H1 (cell line): ENCODE data around the gene UBR7. TPM values are rescaled to one million over a fixed set of nuclear protein-coding genes. Genes with fewer than 3 reads are reported as not detected.

Source experiments
- CTCF ChIA-PET: fragments of 300-600 bp; sonication (Branson Sonifier 250); formaldehyde crosslinking; loops from one replicate; lab custom pipeline; 2021; ENCODE audit not compliant: partially characterized antibody; lab: Charles Lee
- POLR2A ChIA-PET: fragments of 300-600 bp; sonication (Branson Sonifier 250); formaldehyde crosslinking; loops from one replicate; lab custom pipeline; 2021; ENCODE audit warnings: inconsistent platforms; ENCODE audit not compliant: partially characterized antibody; lab: Charles Lee
- DNase-seq, 2 experiments: peaks; one replicate each; pipeline versions ENCODE4 v3.0.0 to v3.0.0-alpha.2; 2010 to 2022; ENCODE audit warnings: low spot score in 2 of 2, low read depth in 1 of 2, mixed read lengths in 1 of 2
- FAIRE-seq: peaks from 2 replicates; lab custom pipeline; 2011; peaks lifted over from hg19 to GRCh38; lab: Jason Lieb, UNC
- H2AFZ ChIP-seq: 2 replicates; pipeline ENCODE4 v1.8.1; 2012; ENCODE audit warnings: low read length, inconsistent platforms
- H2AK5ac ChIP-seq: 2 replicates; pipeline ENCODE4 v1.6.1; 2013; ENCODE audit warnings: low read depth, low read length
- H2BK120ac ChIP-seq: replicated peaks from 2 replicates; pipeline ENCODE3; 2013; ENCODE audit warnings: low read depth, low read length, inconsistent platforms
- H2BK12ac ChIP-seq: 2 replicates; pipeline ENCODE4 v1.6.1; 2013; ENCODE audit warnings: low read depth, low read length
- H2BK15ac ChIP-seq: 2 replicates; pipeline ENCODE4 v1.6.1; 2013; ENCODE audit warnings: low read length
- H2BK20ac ChIP-seq: 2 replicates; pipeline ENCODE4 v1.6.1; 2013; ENCODE audit warnings: low read length
- H2BK5ac ChIP-seq: 2 replicates; pipeline ENCODE4 v1.6.1; 2013; ENCODE audit warnings: low read depth, low read length
- H3K14ac ChIP-seq: 2 replicates; pipeline ENCODE4 v1.6.1; 2013; ENCODE audit warnings: inconsistent platforms; ENCODE audit not compliant: insufficient read length
- H3K18ac ChIP-seq: 2 replicates; pipeline ENCODE4 v1.6.1; 2013; ENCODE audit warnings: low read length; ENCODE audit errors: extremely low read depth
- H3K23ac ChIP-seq: 2 replicates; pipeline ENCODE4 v1.6.1; 2013; ENCODE audit warnings: inconsistent platforms; ENCODE audit not compliant: insufficient read length
- H3K23me2 ChIP-seq: 2 replicates; pipeline ENCODE4 v1.6.1; 2013; ENCODE audit warnings: low read depth, low read length
- H3K27ac ChIP-seq: 2 replicates; pipeline ENCODE4 v1.6.1; 2011; ENCODE audit warnings: low read depth, low read length, inconsistent platforms
- H3K27me3 ChIP-seq, 4 experiments: replicated peaks in 1 of 4; 1 replicate in 1 of 4; 2 replicates in 3 of 4; pipeline versions ENCODE4 v1.6.1 to v1.8.1; 2011 to 2013; ENCODE audit warnings: low read length in 3 of 4, mild to moderate bottlenecking in 3 of 4, inconsistent platforms in 2 of 4, mixed read lengths in 2 of 4, moderate library complexity in 1 of 4; ENCODE audit not compliant: control insufficient read depth in 3 of 4, insufficient read depth in 3 of 4; ENCODE audit errors: extremely low read depth in 1 of 4
- H3K36me3 ChIP-seq, 4 experiments: 2 replicates each; pipeline versions ENCODE4 v1.6.1 to v1.8.1; 2011 to 2013; ENCODE audit warnings: mild to moderate bottlenecking in 4 of 4, low read length in 3 of 4, moderate library complexity in 2 of 4, control low read depth in 1 of 4, inconsistent platforms in 1 of 4; ENCODE audit not compliant: insufficient read depth in 4 of 4, control insufficient read depth in 2 of 4
- H3K4ac ChIP-seq: replicated peaks from 2 replicates; pipeline ENCODE3; 2013; ENCODE audit warnings: low read length, low read depth, mixed read lengths, inconsistent platforms; ENCODE audit not compliant: insufficient read length
- H3K4me1 ChIP-seq, 4 experiments: replicated peaks in 1 of 4; 1 replicate in 1 of 4; 2 replicates in 3 of 4; pipeline versions ENCODE4 v1.6.1 to v1.8.1; 2011 to 2013; ENCODE audit warnings: low read length in 3 of 4, inconsistent platforms in 2 of 4, mixed read lengths in 1 of 4; ENCODE audit not compliant: insufficient read depth in 4 of 4, control insufficient read depth in 3 of 4
- H3K4me2 ChIP-seq, 2 experiments: 2 replicates each; pipeline versions ENCODE4 v1.6.1 to v1.8.1; 2011 to 2013; ENCODE audit warnings: low read depth in 2 of 2, low read length in 2 of 2, control low read depth in 1 of 2, inconsistent platforms in 1 of 2, mild to moderate bottlenecking in 1 of 2; ENCODE audit not compliant: insufficient read depth in 1 of 2
- H3K4me3 ChIP-seq, 4 experiments: fragments of 200-600, 300-600 bp in 1 of 4; sonication (generic), shearing (Covaris generic), sonication (Bioruptor Twin) in 1 of 4; 2 replicates each; pipeline versions ENCODE4 v1.5.1 to v1.8.1; 2011 to 2016; ENCODE audit warnings: low read length in 4 of 4, low read depth in 3 of 4, control low read depth in 2 of 4, inconsistent platforms in 2 of 4, mild to moderate bottlenecking in 2 of 4, mixed read lengths in 1 of 4, moderate library complexity in 1 of 4; ENCODE audit not compliant: insufficient read depth in 2 of 4; ENCODE audit errors: extremely low read depth in 1 of 4
- H3K56ac ChIP-seq: replicated peaks from 2 replicates; pipeline ENCODE3; 2013; ENCODE audit warnings: low read depth, mild to moderate bottlenecking, mixed read lengths, low read length, inconsistent platforms; ENCODE audit not compliant: insufficient read length
- H3K79me1 ChIP-seq: 2 replicates; pipeline ENCODE4 v1.6.1; 2013; ENCODE audit warnings: low read depth, low read length, control low read depth
- H3K79me2 ChIP-seq, 2 experiments: 2 replicates each; pipeline versions ENCODE4 v1.6.1 to v1.8.1; 2012 to 2013; ENCODE audit warnings: low read length in 2 of 2, mild to moderate bottlenecking in 2 of 2, inconsistent platforms in 1 of 2; ENCODE audit not compliant: insufficient read depth in 2 of 2, control insufficient read depth in 1 of 2
- H3K9ac ChIP-seq, 4 experiments: replicated peaks in 1 of 4; 1 replicate in 1 of 4; 2 replicates in 3 of 4; pipeline versions ENCODE4 v1.6.1 to v1.8.1; 2011 to 2013; ENCODE audit warnings: low read depth in 3 of 4, low read length in 3 of 4, control low read depth in 2 of 4, mild to moderate bottlenecking in 2 of 4, moderate library complexity in 2 of 4, inconsistent platforms in 1 of 4; ENCODE audit errors: extremely low read depth in 1 of 4
- H3K9me3 ChIP-seq, 2 experiments: 2 replicates each; pipeline versions ENCODE4 v1.6.1 to v1.8.1; 2012 to 2013; ENCODE audit warnings: mild to moderate bottlenecking in 2 of 2, moderate library complexity in 2 of 2, control low read depth in 1 of 2, inconsistent platforms in 1 of 2, low read depth in 1 of 2, low read length in 1 of 2, mixed read lengths in 1 of 2; ENCODE audit not compliant: insufficient read depth in 2 of 2
- H4K20me1 ChIP-seq, 2 experiments: replicated peaks in 1 of 2; 2 replicates each; pipeline versions ENCODE3 to v1.8.1; 2011 to 2013; ENCODE audit warnings: inconsistent platforms in 2 of 2, low read length in 2 of 2, mild to moderate bottlenecking in 1 of 2; ENCODE audit not compliant: insufficient read depth in 2 of 2, control insufficient read depth in 1 of 2
- H4K5ac ChIP-seq: 2 replicates; pipeline ENCODE4 v1.6.1; 2013; ENCODE audit warnings: low read length, low read depth, mixed read lengths, inconsistent platforms; ENCODE audit not compliant: insufficient read length
- H4K8ac ChIP-seq: 2 replicates; pipeline ENCODE4 v1.8.0; 2013; ENCODE audit warnings: mild to moderate bottlenecking, moderate library complexity, low read length, inconsistent platforms; ENCODE audit not compliant: insufficient read depth; ENCODE audit errors: extremely low read depth
- H4K91ac ChIP-seq: replicated peaks from 2 replicates; pipeline ENCODE3; 2013; ENCODE audit warnings: low read length, mixed read lengths, inconsistent platforms; ENCODE audit not compliant: insufficient read length
- ATF2 ChIP-seq: IDR thresholded peaks from 2 replicates; pipeline ENCODE4 v1.6.1; 2012; ENCODE audit warnings: low read length, inconsistent platforms
- BCL11A ChIP-seq, 2 experiments: IDR thresholded peaks; one replicate each; pipeline ENCODE4 v1.6.1; 2011; ENCODE audit warnings: low read depth in 2 of 2, low read length in 2 of 2, mild to moderate bottlenecking in 2 of 2
- CEBPB ChIP-seq: IDR thresholded peaks from 2 replicates; pipeline ENCODE4 v1.6.1; 2012; ENCODE audit warnings: low read depth, low read length
- E2F6 ChIP-seq: IDR thresholded peaks from 2 replicates; pipeline ENCODE4 v1.6.1; 2012; ENCODE audit warnings: inconsistent platforms
- GTF2F1 ChIP-seq: IDR thresholded peaks from 2 replicates; pipeline ENCODE4 v1.6.1; 2012; ENCODE audit warnings: low read depth, low read length, improper control_type of control experiment, borderline replicate concordance
- HDAC2 ChIP-seq, 2 experiments: fragments of 300-600 bp in 1 of 2; sonication (generic) in 1 of 2; IDR thresholded peaks; 2 replicates each; pipeline ENCODE4 v1.6.1; 2011 to 2012; ENCODE audit warnings: low read depth in 2 of 2, low read length in 2 of 2, mild to moderate bottlenecking in 2 of 2, moderate library complexity in 2 of 2, borderline replicate concordance in 1 of 2, inconsistent platforms in 1 of 2
- HDAC6 ChIP-seq: IDR thresholded peaks from one replicate; pipeline ENCODE4 v1.7.1; 2012; ENCODE audit warnings: low read depth, mild to moderate bottlenecking, inconsistent platforms, low read length, moderate library complexity
- JUN ChIP-seq: IDR thresholded peaks from 2 replicates; pipeline ENCODE4 v1.6.1; 2011; ENCODE audit warnings: low read depth, mild to moderate bottlenecking, improper control_type of control experiment, low read length
- KDM4A ChIP-seq: IDR thresholded peaks from one replicate; pipeline ENCODE4 v1.7.1; 2012; ENCODE audit warnings: low read depth, mild to moderate bottlenecking, moderate library complexity, low read length, inconsistent platforms; ENCODE audit not compliant: severe bottlenecking
- PHF8 ChIP-seq: fragments of 200-600 bp; sonication (generic); conservative IDR thresholded peaks from 2 replicates; pipeline ENCODE4 v1.7.1; 2012; ENCODE audit warnings: low read depth, mild to moderate bottlenecking, inconsistent platforms, low read length, moderate library complexity
- POLR2AphosphoS5 ChIP-seq: IDR thresholded peaks from 2 replicates; pipeline ENCODE4 v1.6.1; 2011; ENCODE audit warnings: low read depth, low read length
- USF2 ChIP-seq: IDR thresholded peaks from 2 replicates; pipeline ENCODE4 v1.6.1; 2011; ENCODE audit warnings: low read length, improper control_type of control experiment
- polyA plus RNA-seq, 7 experiments: library from polyadenylated mRNA; depleted of rRNA in 3 of 7; stranded (reverse) in 5 of 7; unstranded in 2 of 7; fragments of >200 nt in 5 of 7; fragments of 200-250 nt in 2 of 7; gene quantifications; 1 replicate in 5 of 7; 2 replicates in 1 of 7; 4 replicates in 1 of 7; pipeline versions ENCODE4 v1.2.1 to v1.2.3, GENCODE V29; 2011 to 2013; ENCODE audit warnings: missing spikeins in 2 of 7, mixed read lengths in 2 of 7
- total RNA-seq: library from RNA; stranded (reverse); fragmentation: NEBNext Ultra II Directional; extraction: Animal tissue kit (Norgen Biotek cat#: 25700); gene quantifications from 2 replicates; pipeline ENCODE4 v1.2.1, GENCODE V29; 2021

UBR7 gene
- total and polyA plus RNA-seq, 2 of the 8 experiments (the other 6 are each of a cell fraction or from before 2014, with no cell fraction given): 20.1 to 28.4 TPM

- Histone ChIP-seq H3K79me1 (no peaks in the 10 kb centered on the region), H3K4me2 (no peak overlapping the region), H4K8ac (no peak overlapping the region), H3K4ac (no peak overlapping the region), H3K9me3 (no peaks in the 10 kb centered on the region), H3K27ac (no peak overlapping the region), H2AFZ (no peak overlapping the region), H3K4me3 (no peak overlapping the region), H3K14ac (no peak overlapping the region), H4K20me1 (no peaks in the 10 kb centered on the region), H3K23ac (no peak overlapping the region), H2BK120ac (no peak overlapping the region), H2BK5ac (no peak overlapping the region), H3K18ac (no peak overlapping the region), H3K23me2 (no peaks in the 10 kb centered on the region), H3K36me3 (peaks cover 2 to 36% (median 17%) of the 10 kb centered on the region in 4 experiments; a peak in 6 of 8 replicates), H3K56ac (no peak overlapping the region), H3K4me1 (no peaks in the 10 kb centered on the region), H2BK20ac (no peak overlapping the region), H2AK5ac (no peak overlapping the region), H3K79me2 (no peaks in the 10 kb centered on the region), H3K27me3 (no peaks in the 10 kb centered on the region), H3K9ac (no peak overlapping the region), H2BK12ac (no peak overlapping the region), H4K91ac (no peak overlapping the region), H2BK15ac (no peak overlapping the region), H4K5ac (no peak overlapping the region)
- DNase-seq (no peak), FAIRE-seq (no peak)
- CTCF ChIA-PET: no interaction called here
- POLR2A ChIA-PET: no interaction called here
- TF ChIP-seq HDAC6 (no peak), CEBPB (no peak), USF2 (no peak), KDM4A (no peak), GTF2F1 (no peak), E2F6 (no peak), JUN (no peak), ATF2 (no peak), PHF8 (no peak), BCL11A (IDR thresholded peaks at IDR 0.05; ENCODE audit: low read depth in 2 of 2, low read length in 2 of 2) (no peak), POLR2AphosphoS5 (no peak), HDAC2 (IDR thresholded peaks at IDR 0.05; ENCODE audit: borderline replicate concordance in 1 of 2, low read depth in 2 of 2, low read length in 2 of 2) (no peak)
Measured at GRCh38 chr14:93220509-93220908, 13.5 kb downstream of the UBR7 start.
